ENCODE results near the gene GNG3. TPM values are rescaled to one million over a fixed set of nuclear protein-coding genes. Genes with fewer than 3 reads are reported as not detected.

The GNG3 gene

Small RNA genes lying within 50 kb of the gene (small RNA-seq; reads per million reads assigned to genes)
- gene SNORA57 (ENCODE audit: low read depth) = not detected
